PC-9 (cell line): Measurements from ENCODE around the gene RHOF. TPM values are rescaled to one million over a fixed set of nuclear protein-coding genes. Genes with fewer than 3 reads are reported as not detected.

Experiments used
- BruUV-seq: library from RNA; stranded (reverse); fragments of 400-500 nt; replicated peaks from 2 replicates; lab custom pipeline; 2021; lab: Mats Ljungman, UMichigan
- CTCF ChIA-PET: fragments of 300-600 bp; sonication (Branson Sonifier 250); formaldehyde crosslinking; loops from one replicate; lab custom pipeline; 2022; ENCODE audit warnings: antibody characterized with exemption; lab: Charles Lee
- POLR2A ChIA-PET: fragments of 300-600 bp; sonication (Branson Sonifier 250); formaldehyde crosslinking; loops from one replicate; lab custom pipeline; 2022; ENCODE audit warnings: antibody characterized with exemption; ENCODE audit not compliant: unreplicated experiment; lab: Charles Lee
- DNase-seq, 2 experiments: peaks; one replicate each; pipeline versions ENCODE4 v3.0.0 to v3.0.0-alpha.2; 2015 to 2022; ENCODE audit warnings: mixed read lengths in 1 of 2
- H2AFZ ChIP-seq: fragments of 200-600 bp; sonication (generic); 2 replicates; pipeline ENCODE4 v1.8.1; 2017; ENCODE audit warnings: antibody characterized with exemption
- H3F3A ChIP-seq: fragments of 200-600 bp; sonication (generic); 2 replicates; pipeline ENCODE4 v1.8.1; 2017; ENCODE audit warnings: antibody characterized with exemption, mild to moderate bottlenecking, low read depth; ENCODE audit not compliant: insufficient read depth
- H3K27ac ChIP-seq: fragments of 200-600 bp; sonication (generic); 2 replicates; pipeline ENCODE4 v1.6.1; 2016; ENCODE audit warnings: mixed run types
- H3K27me3 ChIP-seq: fragments of 200-600 bp; sonication (generic); 2 replicates; pipeline ENCODE4 v1.6.1; 2016; ENCODE audit warnings: low read depth, mixed run types; ENCODE audit not compliant: insufficient read depth
- H3K36me3 ChIP-seq: fragments of 200-600 bp; sonication (generic); 2 replicates; pipeline ENCODE4 v1.6.1; 2016; ENCODE audit warnings: low read depth, mixed run types
- H3K4me1 ChIP-seq: fragments of 200-600 bp; sonication (generic); replicated peaks from 2 replicates; pipeline ENCODE4 v1.6.1; 2016; ENCODE audit warnings: mixed run types; ENCODE audit not compliant: insufficient read depth
- H3K4me2 ChIP-seq: fragments of 200-600 bp; sonication (generic); 2 replicates; pipeline ENCODE4 v1.6.1; 2017; ENCODE audit warnings: mixed run types
- H3K4me3 ChIP-seq: fragments of 200-600 bp; sonication (generic); 2 replicates; pipeline ENCODE4 v1.6.1; 2016; ENCODE audit warnings: mixed run types
- H3K79me2 ChIP-seq: fragments of 200-600 bp; sonication (generic); 2 replicates; pipeline ENCODE4 v1.6.1; 2017; ENCODE audit warnings: low read depth, mixed run types
- H3K9me2 ChIP-seq: fragments of 200-600 bp; sonication (generic); 2 replicates; pipeline ENCODE4 v1.8.1; 2017; ENCODE audit warnings: mild to moderate bottlenecking; ENCODE audit not compliant: insufficient read depth
- H3K9me3 ChIP-seq: fragments of 200-600 bp; sonication (generic); 2 replicates; pipeline ENCODE4 v1.8.1; 2016; ENCODE audit warnings: low read depth; ENCODE audit not compliant: insufficient read depth
- H4K20me1 ChIP-seq: fragments of 200-600 bp; sonication (generic); 2 replicates; pipeline ENCODE4 v1.8.1; 2017; ENCODE audit not compliant: insufficient read depth
- CTCF ChIP-seq: fragments of 200-600 bp; sonication (generic); conservative IDR thresholded peaks from 2 replicates; pipeline ENCODE4 v1.6.1; 2017; ENCODE audit warnings: mixed run types, antibody characterized with exemption, mild to moderate bottlenecking, moderate library complexity
- EZH2 ChIP-seq: fragments of 200-600 bp; sonication (generic); IDR thresholded peaks from 2 replicates; pipeline ENCODE4 v1.8.0; 2017; ENCODE audit warnings: antibody characterized with exemption, low read depth
- intact Hi-C: fragments of 100-400 bp; cut with micrococcal nuclease; formaldehyde crosslinking; loops from one replicate; pipeline ENCODE4 v1.10.0; 2022; ENCODE audit not compliant: unreplicated experiment
- total RNA-seq: library from RNA; stranded (reverse); gene quantifications from 2 replicates; pipeline ENCODE4 v1.2.3, GENCODE V29; 2021

RHOF gene
- total RNA-seq, 1 experiment from 2014 or later: 179 TPM

GRCh38 chr12:121805171-121806008 is 11.9 kb upstream of the RHOF start:
- no peaks in the 10 kb centered on the region for H3K9me3 ChIP-seq
- DNase-seq: no peak
- peak overlapping the region; percentile 96 for H3K4me2 ChIP-seq
- no TSS peak for BruUV-seq
- no peaks in the 10 kb centered on the region for H3K9me2 ChIP-seq
- H4K20me1 ChIP-seq: peaks cover 8% of the 10 kb centered on the region
- H3K4me3 ChIP-seq: peak overlapping the region; percentile 78
- TF ChIP-seq EZH2 (no peak), CTCF (no peak)
- 0 out of 2 replicates have a peak overlapping the region, but pooled peaks have one; percentile 16 for H3K27ac ChIP-seq
- peaks cover 55% of the 10 kb centered on the region for H3K79me2 ChIP-seq
- intact Hi-C loops: no loop called here
- no peaks in the 10 kb centered on the region for H3K27me3 ChIP-seq
- peaks cover 28% of the 10 kb centered on the region for H3F3A ChIP-seq
- CTCF ChIA-PET: interaction anchor here (0.8 to 1.7 kb wide), 2 partner anchors 9 to 11 kb away, joined by 5 to 8 read pairs; no protein-coding TSS in a partner anchor
- H3K36me3 ChIP-seq: no peaks in the 10 kb centered on the region
- POLR2A ChIA-PET: interaction anchor here (0.6 kb wide), 1 partner anchor 112 kb away, joined by 18 read pairs; no protein-coding TSS in a partner anchor
- peaks cover 17% of the 10 kb centered on the region for H3K4me1 ChIP-seq
- 0 out of 2 replicates have a peak overlapping the region, but pooled peaks have one; percentile 60 for H2AFZ ChIP-seq

- no TSS peak for BruUV-seq
- ChIA-PET CTCF (interaction anchor here (0.6 to 1.7 kb wide), 2 partner anchors 8 to 9 kb away, joined by 5 to 8 read pairs; no protein-coding TSS in a partner anchor), POLR2A (interaction anchor here (0.6 kb wide), 1 partner anchor 111 kb away, joined by 18 read pairs; no protein-coding TSS in a partner anchor)
- Histone ChIP-seq H3K4me3 (peak overlapping the region; percentile 78), H3K27me3 (no peaks in the 10 kb centered on the region), H3K9me3 (no peaks in the 10 kb centered on the region), H3K79me2 (peaks cover 55% of the 10 kb centered on the region), H3K4me2 (peak overlapping the region; percentile 96), H4K20me1 (peaks cover 8% of the 10 kb centered on the region), H3K9me2 (no peaks in the 10 kb centered on the region), H2AFZ (no peak overlapping the region; the same call in 1 of the 2 replicates), H3K36me3 (no peaks in the 10 kb centered on the region), H3K4me1 (peaks cover 17% of the 10 kb centered on the region), H3K27ac (peak overlapping the region; percentile 43; the same call in 1 of the 2 replicates), H3F3A (peaks cover 34% of the 10 kb centered on the region)
- DNase-seq: no peak
- intact Hi-C loops: no loop called here
- TF ChIP-seq CTCF (no peak), EZH2 (no peak)
Measured at GRCh38 chr12:121804417-121805111, 11.1 kb upstream of the RHOF start.

GRCh38 chr12:121803861-121804416 is 10.5 kb upstream of the RHOF start, which contains the start of gene SETD1B:
Gene SETD1B (plus strand): TSS chr12:121804009. CDS start chr12:121804738, 729 bp downstream.
- Histone ChIP-seq H3K4me3 (peak within 1 kb of the TSS; percentile 83), H3K9me3 (no peaks in the 10 kb centered on the region), H3K79me2 (peaks cover 59% of the 10 kb centered on the region), H4K20me1 (peaks cover 3% of the 10 kb centered on the region; the same call in 1 of the 2 replicates), H3K27ac (peak within 1 kb of the TSS; percentile 100), H3K36me3 (no peaks in the 10 kb centered on the region), H3K4me1 (peaks cover 22% of the 10 kb centered on the region), H3K4me2 (peak within 1 kb of the TSS; percentile 100), H2AFZ (peak within 1 kb of the TSS; percentile 68), H3F3A (peaks cover 38% of the 10 kb centered on the region), H3K27me3 (no peaks in the 10 kb centered on the region), H3K9me2 (no peaks in the 10 kb centered on the region)
- no TSS peak for BruUV-seq
- intact Hi-C loops: no loop called here
- TF ChIP-seq EZH2 (no peak), CTCF (no peak)
- no peak for DNase-seq
- CTCF ChIA-PET: interaction anchor here (0.6 kb wide), 1 partner anchor 8 kb away, joined by 5 read pairs; no protein-coding TSS in a partner anchor
- POLR2A ChIA-PET: interaction anchor here (1.3 kb wide), 1 partner anchor 10 kb away, joined by 4 read pairs; the partner anchor contains the start of gene RHOF
